Articular chondrocyte of knee joint (primary cell): ENCODE results near the gene CCDC88B. TPM values are rescaled to one million over a fixed set of nuclear protein-coding genes. Genes with fewer than 3 reads are reported as not detected.

Source experiments
- small RNA-seq: library from RNA; depleted of rRNA; stranded (forward); fragments of <200 nt; gene quantifications from one replicate; pipeline ENCODE3, GENCODE V24; 2012
- total RNA-seq: library from RNA; depleted of rRNA; stranded (reverse); fragments of >200 nt; gene quantifications from 2 replicates; pipeline ENCODE4 v1.2.3, GENCODE V29; 2012

CCDC88B gene, protein sequence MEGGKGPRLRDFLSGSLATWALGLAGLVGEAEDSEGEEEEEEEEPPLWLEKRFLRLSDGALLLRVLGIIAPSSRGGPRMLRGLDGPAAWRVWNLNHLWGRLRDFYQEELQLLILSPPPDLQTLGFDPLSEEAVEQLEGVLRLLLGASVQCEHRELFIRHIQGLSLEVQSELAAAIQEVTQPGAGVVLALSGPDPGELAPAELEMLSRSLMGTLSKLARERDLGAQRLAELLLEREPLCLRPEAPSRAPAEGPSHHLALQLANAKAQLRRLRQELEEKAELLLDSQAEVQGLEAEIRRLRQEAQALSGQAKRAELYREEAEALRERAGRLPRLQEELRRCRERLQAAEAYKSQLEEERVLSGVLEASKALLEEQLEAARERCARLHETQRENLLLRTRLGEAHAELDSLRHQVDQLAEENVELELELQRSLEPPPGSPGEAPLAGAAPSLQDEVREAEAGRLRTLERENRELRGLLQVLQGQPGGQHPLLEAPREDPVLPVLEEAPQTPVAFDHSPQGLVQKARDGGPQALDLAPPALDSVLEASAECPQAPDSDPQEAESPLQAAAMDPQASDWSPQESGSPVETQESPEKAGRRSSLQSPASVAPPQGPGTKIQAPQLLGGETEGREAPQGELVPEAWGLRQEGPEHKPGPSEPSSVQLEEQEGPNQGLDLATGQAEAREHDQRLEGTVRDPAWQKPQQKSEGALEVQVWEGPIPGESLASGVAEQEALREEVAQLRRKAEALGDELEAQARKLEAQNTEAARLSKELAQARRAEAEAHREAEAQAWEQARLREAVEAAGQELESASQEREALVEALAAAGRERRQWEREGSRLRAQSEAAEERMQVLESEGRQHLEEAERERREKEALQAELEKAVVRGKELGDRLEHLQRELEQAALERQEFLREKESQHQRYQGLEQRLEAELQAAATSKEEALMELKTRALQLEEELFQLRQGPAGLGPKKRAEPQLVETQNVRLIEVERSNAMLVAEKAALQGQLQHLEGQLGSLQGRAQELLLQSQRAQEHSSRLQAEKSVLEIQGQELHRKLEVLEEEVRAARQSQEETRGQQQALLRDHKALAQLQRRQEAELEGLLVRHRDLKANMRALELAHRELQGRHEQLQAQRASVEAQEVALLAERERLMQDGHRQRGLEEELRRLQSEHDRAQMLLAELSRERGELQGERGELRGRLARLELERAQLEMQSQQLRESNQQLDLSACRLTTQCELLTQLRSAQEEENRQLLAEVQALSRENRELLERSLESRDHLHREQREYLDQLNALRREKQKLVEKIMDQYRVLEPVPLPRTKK (N-terminal part only)
- 0.26 and 0.86 TPM in 2 replicates for total RNA-seq

DNA sequence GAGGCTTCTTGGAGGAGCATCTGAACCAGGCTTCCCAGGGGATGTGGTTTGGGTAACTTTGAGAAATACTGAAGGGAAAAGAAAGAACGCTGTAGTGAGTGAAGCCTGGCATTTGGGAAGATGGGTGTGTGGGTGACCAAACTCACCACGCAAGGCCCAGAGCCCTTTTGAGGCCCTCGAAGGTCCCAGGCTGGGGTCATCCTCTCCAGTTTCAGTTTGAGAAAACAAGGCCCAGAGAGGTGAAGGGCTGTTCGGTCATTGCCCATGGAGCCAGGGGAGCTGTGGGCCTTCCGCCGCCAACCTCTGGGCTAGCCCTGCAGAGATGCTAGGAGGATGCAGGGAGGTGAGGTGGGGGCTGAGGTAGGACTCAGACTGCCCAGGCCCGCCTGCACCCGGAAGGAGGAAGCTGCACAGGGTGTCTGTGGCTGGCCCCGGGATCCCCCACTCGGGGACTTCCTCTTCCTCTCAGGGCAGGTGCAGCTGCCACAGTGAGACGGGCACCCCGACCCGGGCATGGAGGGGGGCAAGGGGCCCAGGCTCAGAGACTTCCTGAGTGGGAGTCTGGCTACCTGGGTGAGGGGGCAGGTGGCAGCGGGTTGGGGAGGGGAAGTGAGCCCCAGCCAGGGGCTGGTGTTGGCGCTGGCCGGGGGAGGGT, at the start of gene CCDC88B:
Gene CCDC88B, plus strand, starts transcription at position 451 of the 655 bp plus-strand sequence. Its CDS starts 63 bp downstream, at position 514.

DNA sequence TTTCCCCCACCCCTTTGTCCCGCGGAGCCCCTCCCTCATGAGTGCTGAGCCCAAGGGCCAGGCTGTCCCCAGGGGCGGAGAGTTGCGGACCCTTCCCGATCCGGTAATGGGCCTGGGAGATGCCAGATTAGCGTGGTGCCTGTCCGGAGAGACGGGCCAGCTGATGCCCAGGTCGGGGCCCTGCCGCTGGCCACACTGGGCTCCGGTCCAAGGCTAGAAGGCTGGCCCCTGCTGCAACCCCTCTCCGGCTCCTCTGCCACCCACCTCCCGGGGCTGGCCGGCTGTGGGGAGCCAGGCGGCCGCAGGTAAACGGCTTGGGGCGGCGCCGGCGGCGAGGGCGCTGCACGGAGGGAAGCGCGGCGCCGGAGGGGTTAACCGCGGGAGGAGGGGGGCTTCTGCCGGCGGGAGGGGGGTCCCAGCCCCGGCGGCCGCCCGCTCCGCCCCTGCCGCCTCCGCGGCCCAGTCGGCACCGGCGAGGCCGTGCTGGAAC, 48.7 kb upstream of the CCDC88B start, which contains the start of gene KCNK4:
Gene KCNK4, plus strand, starts transcription at position 41 of the 490 bp plus-strand sequence. CDS start 1,717 bp downstream, outside the sequence.

DNA sequence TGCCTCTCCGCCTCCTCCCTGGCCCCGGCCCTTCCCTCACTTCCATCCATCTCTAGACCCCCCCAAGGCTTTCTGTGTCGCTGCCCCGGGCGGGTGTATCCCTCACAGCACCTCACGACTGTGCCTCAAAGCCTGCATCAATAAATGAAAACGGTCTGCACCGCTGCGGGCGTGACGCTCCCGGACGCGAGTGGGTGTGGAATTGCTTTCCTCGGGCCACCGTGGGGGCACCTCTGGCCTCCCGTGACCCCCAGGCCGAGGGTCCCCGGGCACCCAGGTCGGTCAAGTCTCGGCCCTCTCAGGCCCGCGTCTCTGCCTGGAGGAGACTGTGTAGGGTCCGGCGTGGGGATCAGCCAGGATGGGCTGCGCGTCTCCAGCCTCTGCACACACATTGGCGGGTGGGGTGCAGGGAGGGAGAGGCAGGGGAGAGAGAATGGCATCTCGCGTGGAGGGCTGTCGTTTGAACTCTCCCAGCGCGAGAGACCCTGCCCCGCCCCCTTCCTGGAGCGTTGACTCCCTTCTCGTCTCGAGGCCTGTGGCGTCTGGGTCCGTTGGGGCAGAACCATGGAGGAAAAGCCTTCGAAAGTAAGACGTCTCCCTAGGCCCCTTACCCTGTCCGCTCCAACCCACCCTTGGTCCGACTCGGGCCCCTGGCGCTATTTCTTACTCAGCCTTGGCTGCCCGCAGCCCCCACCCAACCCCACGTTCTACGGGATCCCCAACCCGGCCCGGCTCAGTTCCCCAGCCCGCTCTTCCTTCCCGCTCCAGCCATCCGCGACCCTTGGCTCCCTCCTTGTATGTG, 40.0 kb upstream of the CCDC88B start, which contains the start of gene CATSPERZ:
Gene CATSPERZ, plus strand, starts transcription at position 512 of the 802 bp plus-strand sequence. Its CDS starts 53 bp downstream, at position 565.

DNA sequence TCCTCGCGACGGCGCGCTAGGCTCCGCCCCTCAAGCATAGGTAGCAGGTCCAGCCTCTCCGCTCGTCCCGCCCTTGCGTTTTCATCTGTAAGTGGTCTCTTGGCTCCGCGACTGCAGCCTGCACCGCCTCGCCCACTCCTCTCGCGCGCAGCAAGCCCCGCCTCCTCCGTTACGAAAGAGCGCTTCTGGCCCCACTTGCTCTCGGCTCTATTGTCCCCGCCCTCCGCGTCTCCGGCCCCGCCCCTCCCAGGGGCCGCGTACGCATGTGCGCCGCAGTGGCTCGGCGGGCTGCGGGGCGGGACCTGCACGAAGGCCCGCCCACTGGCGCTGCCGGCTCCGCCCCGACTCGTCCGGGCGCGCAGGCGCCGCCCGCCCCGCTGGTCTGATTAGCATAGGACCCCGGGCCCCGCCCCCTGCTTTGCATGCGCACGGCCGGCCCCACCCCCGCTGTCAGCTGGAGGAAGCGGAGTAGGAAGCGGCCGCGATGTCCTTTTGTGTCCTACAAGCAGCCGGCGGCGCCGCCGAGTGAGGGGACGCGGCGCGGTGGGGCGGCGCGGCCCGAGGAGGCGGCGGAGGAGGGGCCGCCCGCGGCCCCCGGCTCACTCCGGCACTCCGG, 34.8 kb upstream of the CCDC88B start, which contains the start of gene ESRRA:
Gene ESRRA, plus strand, starts transcription at position 450 of the 616 bp plus-strand sequence. CDS start 1,656 bp downstream, outside the sequence.

DNA sequence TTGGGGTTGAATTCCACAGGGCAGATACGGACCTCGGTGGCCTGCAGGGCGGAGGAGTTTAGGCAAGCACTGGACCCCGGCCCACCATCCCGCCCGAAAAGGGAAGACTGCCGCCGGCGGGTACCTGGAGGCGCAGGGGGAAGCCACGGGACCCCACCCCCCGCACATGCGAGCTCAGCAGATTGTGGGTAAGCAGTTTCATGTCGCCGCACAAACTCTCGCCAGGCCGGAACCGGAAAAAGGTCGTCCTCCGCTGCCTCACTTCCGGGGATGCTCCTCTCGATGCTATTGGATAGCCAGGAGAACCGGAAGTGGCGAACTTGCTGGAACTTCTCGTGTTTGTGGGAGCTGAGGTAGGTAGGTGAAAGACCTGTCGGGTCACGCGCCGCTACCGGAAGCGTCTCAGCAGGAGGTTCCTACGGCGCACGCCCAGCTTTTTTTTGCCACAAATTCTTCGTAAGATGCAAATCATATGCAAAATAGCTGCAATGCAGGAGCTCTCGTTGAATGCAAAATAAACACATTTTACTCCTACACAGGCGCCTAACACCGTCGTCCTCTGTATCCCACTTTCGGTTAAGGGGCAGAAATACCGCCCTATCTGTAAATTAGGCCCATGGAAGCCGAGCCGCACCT, 22.6 kb upstream of the CCDC88B start, which contains the start of gene TRMT112:
Gene TRMT112, minus strand, starts transcription at position 235 of the 636 bp plus-strand sequence. Its CDS starts 33 bp downstream, at position 202.

DNA sequence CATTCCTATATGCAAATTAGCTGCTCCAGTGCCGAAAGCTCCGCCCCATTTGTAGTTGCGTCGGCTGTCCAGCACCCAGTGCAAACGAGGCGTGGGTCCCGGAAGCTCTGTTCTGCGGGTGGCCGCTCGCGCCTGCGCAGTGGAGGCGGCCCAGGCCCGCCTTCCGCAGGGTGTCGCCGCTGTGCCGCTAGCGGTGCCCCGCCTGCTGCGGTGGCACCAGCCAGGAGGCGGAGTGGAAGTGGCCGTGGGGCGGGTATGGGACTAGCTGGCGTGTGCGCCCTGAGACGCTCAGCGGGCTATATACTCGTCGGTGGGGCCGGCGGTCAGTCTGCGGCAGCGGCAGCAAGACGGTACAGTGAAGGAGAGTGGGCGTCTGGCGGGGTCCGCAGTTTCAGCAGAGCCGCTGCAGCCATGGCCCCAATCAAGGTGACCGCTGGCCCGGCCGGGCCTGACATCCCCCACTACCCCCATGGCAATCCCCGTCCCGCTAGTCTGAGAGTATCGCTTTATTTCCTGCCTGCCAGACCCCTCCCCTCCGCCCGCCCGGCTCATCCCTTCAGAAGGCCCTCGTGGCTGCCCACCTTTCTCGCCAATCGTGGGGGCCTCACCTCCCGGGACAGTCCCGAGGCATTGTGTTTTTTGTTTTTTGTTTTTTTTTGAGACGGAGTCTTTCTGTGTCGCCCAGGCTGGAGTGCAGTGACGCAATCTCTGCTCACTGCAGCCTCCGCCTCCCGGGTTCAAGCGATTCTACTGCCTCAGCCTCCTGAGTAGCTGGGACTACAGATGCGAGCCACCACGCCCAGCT, 21.8 kb upstream of the CCDC88B start, which contains the start of gene PRDX5:
Gene PRDX5, plus strand, starts transcription at position 161 of the 805 bp plus-strand sequence. Its CDS starts 95 bp downstream, at position 256.

DNA sequence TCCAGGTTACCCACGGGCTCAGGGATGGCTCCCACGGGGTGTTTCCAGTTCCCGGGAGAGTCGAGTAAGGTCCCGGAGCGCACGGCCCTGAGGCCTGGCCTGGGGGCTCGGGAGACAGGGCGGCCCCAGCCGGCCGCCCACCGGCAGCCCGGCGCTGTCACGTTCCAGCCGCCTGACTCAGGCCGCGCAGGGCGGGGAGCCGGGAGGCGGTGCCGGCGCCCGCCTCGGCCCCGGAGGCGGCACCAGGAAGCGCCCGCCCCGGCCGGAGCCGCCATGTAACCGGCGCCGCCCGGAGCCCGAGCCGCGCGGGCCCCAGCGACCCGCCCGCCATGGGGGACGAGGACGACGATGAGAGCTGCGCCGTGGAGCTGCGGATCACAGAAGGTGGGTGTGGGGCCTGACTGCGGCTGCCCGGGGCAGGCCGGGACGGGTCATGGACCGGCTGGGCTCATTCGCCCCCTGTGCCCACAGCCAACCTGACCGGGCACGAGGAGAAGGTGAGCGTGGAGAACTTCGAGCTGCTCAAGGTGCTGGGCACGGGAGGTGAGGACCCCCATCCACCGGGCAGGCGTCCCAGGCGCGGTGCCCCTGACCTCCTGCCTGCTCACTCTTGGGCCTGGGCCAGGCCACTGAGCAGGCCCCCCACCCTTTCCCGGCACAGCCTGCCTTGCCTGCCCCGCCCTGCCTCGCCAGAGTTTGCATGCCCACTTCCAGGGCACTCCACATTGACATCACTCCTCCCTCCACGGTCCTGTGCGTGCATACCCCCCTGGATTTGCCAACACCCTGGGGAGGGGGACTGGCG, 19.1 kb downstream of the CCDC88B start, which contains the start of gene RPS6KA4:
Gene RPS6KA4, plus strand, starts transcription at position 256 of the 805 bp plus-strand sequence. Its CDS starts 74 bp downstream, at position 330.

Small RNA genes within 50 kb of the gene (small RNA-seq; reads per million reads assigned to genes)
- gene MIR1237 (not detected), gene MIR7155 (0.46 reads per million, percentile 9 among the genes with 10 or more reads in this experiment), gene RF00019 (not detected)

Other genes with a start within 250 kb of the CCDC88B start
- 12.3 and 13.9 TPM in 2 replicates for gene MACROD1, start 174.1 kb upstream of the CCDC88B start, total RNA-seq
- gene STIP1, start 154.0 kb upstream of the CCDC88B start, total RNA-seq, result 84.9 and 87.6 TPM in 2 replicates
- 1.0 and 1.2 TPM in 2 replicates for gene FERMT3, start 133.5 kb upstream of the CCDC88B start, total RNA-seq
- gene TRPT1, start 114.0 kb upstream of the CCDC88B start, total RNA-seq, result 20.8 and 29.8 TPM in 2 replicates
- gene NUDT22, start 113.9 kb upstream of the CCDC88B start, total RNA-seq, result 35.0 and 35.9 TPM in 2 replicates
- gene DNAJC4, start 109.7 kb upstream of the CCDC88B start, total RNA-seq, result 9.1 and 11.8 TPM in 2 replicates
- gene VEGFB, start 105.6 kb upstream of the CCDC88B start, total RNA-seq, result 17.3 and 25.5 TPM in 2 replicates
- 32.5 and 35.7 TPM in 2 replicates for gene FKBP2, start 99.1 kb upstream of the CCDC88B start, total RNA-seq
- 104 and 126 TPM in 2 replicates for gene PPP1R14B, start 93.3 kb upstream of the CCDC88B start, total RNA-seq
- 19.5 and 20.3 TPM in 2 replicates for gene PLCB3, start 88.7 kb upstream of the CCDC88B start, total RNA-seq
- 61.0 and 65.3 TPM in 2 replicates for gene BAD, start 55.5 kb upstream of the CCDC88B start, total RNA-seq
- gene GPR137, start 54.4 kb upstream of the CCDC88B start, total RNA-seq, result 10.6 and 11.1 TPM in 2 replicates
- 0.11 TPM in 1 of 2 replicates, not detected in the other for gene KCNK4, start 48.9 kb upstream of the CCDC88B start, total RNA-seq
- 0.13 TPM in 1 of 2 replicates, not detected in the other for gene CATSPERZ, start 39.8 kb upstream of the CCDC88B start, total RNA-seq
- 17.6 and 18.7 TPM in 2 replicates for gene ESRRA, start 34.7 kb upstream of the CCDC88B start, total RNA-seq
- gene TRMT112, start 22.6 kb upstream of the CCDC88B start, total RNA-seq, result 109 and 165 TPM in 2 replicates
- gene PRDX5, start 22.1 kb upstream of the CCDC88B start, total RNA-seq, result 218 and 224 TPM in 2 replicates
- 26.3 and 38.2 TPM in 2 replicates for gene RPS6KA4, start 19.0 kb downstream of the CCDC88B start, total RNA-seq
- under 0.01 TPM in 1 of 2 replicates, not detected in the other for gene SLC22A11, start 215.7 kb downstream of the CCDC88B start, total RNA-seq